Measurements from ENCODE around the gene ERCC5. TPM values are rescaled to one million over a fixed set of nuclear protein-coding genes. Genes with fewer than 3 reads are reported as not detected.

The ERCC5 gene
- total RNA-seq, 2 experiments from 2014 or later: 53.6 to 63.5 TPM

GRCh38 chr13:102912599-102912998 is 66.8 kb downstream of the ERCC5 start:
- DNase-seq: no peak
- Mint-ChIP-seq H3K27me3 (peaks cover 21% of the 10 kb centered on the region), H3K4me1 (ENCODE audit: low read depth) (no peaks in the 10 kb centered on the region), H3K4me3 (no peak overlapping the region), H3K36me3 (no peaks in the 10 kb centered on the region), H3K27ac (no peak overlapping the region), H3K9me3 (no peaks in the 10 kb centered on the region)
- intact Hi-C loops (cut with micrococcal nuclease): no loop called here
- ChIA-PET CTCF (interaction anchor here (1.6 kb wide), 1 partner anchor 42 kb away, joined by 8 read pairs; no protein-coding TSS in a partner anchor), POLR2A (no interaction called here)

- DNase-seq: no peak
- ChIA-PET CTCF (no interaction called here), POLR2A (no interaction called here)
- Mint-ChIP-seq H3K4me1 (ENCODE audit: low read depth) (no peaks in the 10 kb centered on the region), H3K27me3 (peaks cover 14% of the 10 kb centered on the region), H3K27ac (no peak overlapping the region), H3K4me3 (no peak overlapping the region), H3K9me3 (no peaks in the 10 kb centered on the region), H3K36me3 (no peaks in the 10 kb centered on the region)
- intact Hi-C loops (cut with micrococcal nuclease): no loop called here
Observed at GRCh38 chr13:102913914-102914313, 68.1 kb downstream of the ERCC5 start.

GRCh38 chr13:102914339-102914930 is 68.6 kb downstream of the ERCC5 start:
- peaks cover 14% of the 10 kb centered on the region for H3K27me3 Mint-ChIP-seq
- H3K27ac Mint-ChIP-seq: no peak overlapping the region
- ChIA-PET CTCF (interaction anchor here (1.3 kb wide), 1 partner anchor 57 kb away, joined by 4 read pairs; no protein-coding TSS in a partner anchor), POLR2A (no interaction called here)
- no peaks in the 10 kb centered on the region for H3K9me3 Mint-ChIP-seq
- H3K4me3 Mint-ChIP-seq: no peak overlapping the region
- H3K36me3 Mint-ChIP-seq: no peaks in the 10 kb centered on the region
- intact Hi-C loops (cut with micrococcal nuclease): no loop called here
- no peak for DNase-seq
- H3K4me1 Mint-ChIP-seq (ENCODE audit: low read depth): no peaks in the 10 kb centered on the region

GRCh38 chr13:102915393-102915930 is 69.6 kb downstream of the ERCC5 start:
- H3K27me3 Mint-ChIP-seq: peaks cover 8% of the 10 kb centered on the region
- DNase-seq: no peak
- H3K27ac Mint-ChIP-seq: no peak overlapping the region
- CTCF ChIA-PET: interaction anchor here (0.5 to 2.0 kb wide), 10 partner anchors 12 to 582 kb away, joined by 3 to 6 read pairs (median 3); no protein-coding TSS in a partner anchor
- POLR2A ChIA-PET: no interaction called here
- H3K36me3 Mint-ChIP-seq: no peaks in the 10 kb centered on the region
- intact Hi-C loops (cut with micrococcal nuclease): loop anchor here (5.0 kb wide), 1 partner anchor 1312 kb away; no protein-coding TSS in a partner anchor
- H3K9me3 Mint-ChIP-seq: no peaks in the 10 kb centered on the region
- H3K4me3 Mint-ChIP-seq: no peak overlapping the region
- H3K4me1 Mint-ChIP-seq (ENCODE audit: low read depth): no peaks in the 10 kb centered on the region

GRCh38 chr13:102917019-102917418 is 71.2 kb downstream of the ERCC5 start:
- no peak overlapping the region for H3K4me3 Mint-ChIP-seq
- no peak overlapping the region for H3K27ac Mint-ChIP-seq
- H3K27me3 Mint-ChIP-seq: peaks cover 11% of the 10 kb centered on the region
- no peaks in the 10 kb centered on the region for H3K4me1 Mint-ChIP-seq (ENCODE audit: low read depth)
- DNase-seq: no peak
- H3K36me3 Mint-ChIP-seq: no peaks in the 10 kb centered on the region
- ChIA-PET CTCF (interaction anchor here (1.0 to 2.0 kb wide), 4 partner anchors 10 to 81 kb away, joined by 3 to 6 read pairs (median 4); no protein-coding TSS in a partner anchor), POLR2A (no interaction called here)
- intact Hi-C loops (cut with micrococcal nuclease): loop anchor here (5.0 kb wide), 1 partner anchor 1310 kb away; no protein-coding TSS in a partner anchor
- no peaks in the 10 kb centered on the region for H3K9me3 Mint-ChIP-seq

GRCh38 chr13:102922184-102922583 is 76.4 kb downstream of the ERCC5 start:
- intact Hi-C loops (cut with micrococcal nuclease): no loop called here
- DNase-seq: no peak
- Mint-ChIP-seq H3K36me3 (no peaks in the 10 kb centered on the region), H3K9me3 (peaks cover 5% of the 10 kb centered on the region), H3K4me3 (no peak overlapping the region), H3K4me1 (ENCODE audit: low read depth) (no peaks in the 10 kb centered on the region), H3K27ac (no peak overlapping the region), H3K27me3 (peaks cover 13% of the 10 kb centered on the region)
- ChIA-PET POLR2A (no interaction called here), CTCF (no interaction called here)

Other genes starting within 250 kb of the ERCC5 start
- 10 to 100 TPM; 64.7 to 65.6 TPM for gene TPP2, start 249.0 kb upstream of the ERCC5 start, total RNA-seq
- gene METTL21C, start 151.0 kb upstream of the ERCC5 start, total RNA-seq: not detected
- gene TEX30, start 72.2 kb upstream of the ERCC5 start, total RNA-seq: 10 to 100 TPM; 42.6 to 43.2 TPM
- 1 to 10 TPM; 4.4 to 4.9 TPM for gene POGLUT2, start 47.1 kb upstream of the ERCC5 start, total RNA-seq
- gene BIVM, start 46.9 kb upstream of the ERCC5 start, total RNA-seq: 10 to 100 TPM; 13.3 to 15.7 TPM
- gene SLC10A2, start 220.4 kb downstream of the ERCC5 start, total RNA-seq: not detected

Measured in activated CD4-positive, alpha-beta memory T cell treated with anti-CD3 and anti-CD28 coated beads for 36 hours (primary cell).